ENCODE results near the gene POC1A.

- TF ChIP-seq GATA2 (IDR thresholded peaks at IDR 0.05; ENCODE audit: low read depth, low read length): no peak
- no peak for TF ChIP-seq GATA3 (IDR thresholded peaks at IDR 0.05; ENCODE audit: low read depth, low read length)
Measured at GRCh38 chr3:52092891-52093290, 61.3 kb downstream of the POC1A start.

Data from SH-SY5Y (cell line).